ENCODE measurements around the gene GHRH. TPM values are rescaled to one million over a fixed set of nuclear protein-coding genes. Genes with fewer than 3 reads are reported as not detected.

The GHRH gene
- total and polyA plus RNA-seq, 2 of the 4 experiments (the other 2 are of a cell fraction), result not detected

DNA sequence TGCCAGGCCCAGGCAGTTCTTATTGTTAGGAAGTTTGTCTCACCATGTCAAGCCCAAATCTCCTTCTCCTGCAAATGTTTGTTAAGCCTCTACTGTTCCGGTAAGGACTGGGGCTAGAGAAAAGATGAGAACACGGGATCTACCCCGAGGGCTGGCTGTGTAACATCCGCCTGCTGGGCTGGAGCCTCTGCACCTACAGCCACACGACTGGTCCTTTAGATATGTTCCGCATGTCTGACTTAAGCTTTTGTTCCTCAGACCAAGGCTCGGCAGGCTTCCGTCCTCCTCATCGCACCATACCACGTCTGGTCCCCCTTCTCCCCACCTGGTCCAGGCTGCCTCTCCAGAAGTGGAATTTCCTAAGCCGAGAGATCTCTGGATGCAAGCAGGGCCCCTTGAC lies 2.6 kb downstream of the GHRH start:
- no peak overlapping the region for H3K9ac ChIP-seq (ENCODE audit: low read depth, low read length)
- H4K5ac ChIP-seq (ENCODE audit: low read depth, low read length), result no peak overlapping the region
- H3K4me3 ChIP-seq (ENCODE audit: insufficient read depth, low read depth, low read length), result no peak overlapping the region
- intact Hi-C loops (cut with micrococcal nuclease), result no loop called here
- WGBS, 2 experiments (ENCODE audit: extremely low coverage in 2 of 2, insufficient read length in 1 of 2), result 72% methylated on average over 8 of the region's 11 CpGs; no CpG with 5 or more reads in 1 of the 2 experiments
- no peaks in the 10 kb centered on the region for H4K20me1 ChIP-seq (ENCODE audit: insufficient read depth, low read length)
- H3K79me1 ChIP-seq (ENCODE audit: low read depth in 1 of 2, low read length in 2 of 2), result no peaks in the 10 kb centered on the region
- H4K8ac ChIP-seq (ENCODE audit: low read depth in 2 of 2, low read length in 2 of 2), result no peak overlapping the region
- POLR2A ChIA-PET (ENCODE audit: unreplicated experiment), result no interaction called here
- peaks cover 57% of the 10 kb centered on the region for H3K27me3 ChIP-seq (ENCODE audit: control insufficient read depth, insufficient read depth, low read length)
- ATAC-seq (ENCODE audit: low read depth), result no peak
- H3K27ac ChIP-seq (ENCODE audit: insufficient read depth, low read length), result no peak overlapping the region
- no peak overlapping the region for H4K91ac ChIP-seq (ENCODE audit: insufficient read depth, low read depth, low read length)
- H2BK15ac ChIP-seq (ENCODE audit: low read depth, low read length), result no peak overlapping the region
- H3K4ac ChIP-seq (ENCODE audit: low read depth, low read length), result no peak overlapping the region
- no peak overlapping the region for H3K18ac ChIP-seq (ENCODE audit: low read depth, low read length)
- TF ChIP-seq BHLHE40 (IDR thresholded peaks at IDR 0.05; ENCODE audit: low read depth, low read length) (no peak), RAD21 (IDR thresholded peaks at IDR 0.05; ENCODE audit: low read length) (no peak), RFX5 (IDR thresholded peaks at IDR 0.05; ENCODE audit: low read depth, low read length) (no peak), RCOR1 (IDR thresholded peaks at IDR 0.05; ENCODE audit: insufficient replicate concordance, low read length) (no peak), NFE2L2 (IDR thresholded peaks at IDR 0.05; ENCODE audit: low read depth, low read length) (no peak), SMC3 (IDR thresholded peaks at IDR 0.05; ENCODE audit: low read depth, low read length) (no peak), CHD1 (IDR thresholded peaks at IDR 0.05; ENCODE audit: low read depth, low read length) (no peak), FOS (IDR thresholded peaks at IDR 0.05; ENCODE audit: low read depth, low read length) (no peak), MAFK (IDR thresholded peaks at IDR 0.05; ENCODE audit: low read depth, low read length) (no peak)
- TF ChIP-seq, protein P1, sequence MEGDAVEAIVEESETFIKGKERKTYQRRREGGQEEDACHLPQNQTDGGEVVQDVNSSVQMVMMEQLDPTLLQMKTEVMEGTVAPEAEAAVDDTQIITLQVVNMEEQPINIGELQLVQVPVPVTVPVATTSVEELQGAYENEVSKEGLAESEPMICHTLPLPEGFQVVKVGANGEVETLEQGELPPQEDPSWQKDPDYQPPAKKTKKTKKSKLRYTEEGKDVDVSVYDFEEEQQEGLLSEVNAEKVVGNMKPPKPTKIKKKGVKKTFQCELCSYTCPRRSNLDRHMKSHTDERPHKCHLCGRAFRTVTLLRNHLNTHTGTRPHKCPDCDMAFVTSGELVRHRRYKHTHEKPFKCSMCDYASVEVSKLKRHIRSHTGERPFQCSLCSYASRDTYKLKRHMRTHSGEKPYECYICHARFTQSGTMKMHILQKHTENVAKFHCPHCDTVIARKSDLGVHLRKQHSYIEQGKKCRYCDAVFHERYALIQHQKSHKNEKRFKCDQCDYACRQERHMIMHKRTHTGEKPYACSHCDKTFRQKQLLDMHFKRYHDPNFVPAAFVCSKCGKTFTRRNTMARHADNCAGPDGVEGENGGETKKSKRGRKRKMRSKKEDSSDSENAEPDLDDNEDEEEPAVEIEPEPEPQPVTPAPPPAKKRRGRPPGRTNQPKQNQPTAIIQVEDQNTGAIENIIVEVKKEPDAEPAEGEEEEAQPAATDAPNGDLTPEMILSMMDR (conservative IDR thresholded peaks at IDR 0.05; ENCODE audit: low read depth, low read length), result no peak
- H3K56ac ChIP-seq (ENCODE audit: extremely low read depth, insufficient read depth, low read length), result no peak overlapping the region
- no peak overlapping the region for H2BK120ac ChIP-seq (ENCODE audit: low read depth, low read length)
- peaks cover 6% of the 10 kb centered on the region for H3K9me3 ChIP-seq (ENCODE audit: control insufficient read depth, insufficient read depth, low read length)
- H2AK9ac ChIP-seq (replicated peaks; ENCODE audit: low read depth, low read length, poor library complexity), result no peak overlapping the region
- no peak overlapping the region for H2AFZ ChIP-seq (replicated peaks; ENCODE audit: low read length, poor library complexity)
- in situ Hi-C loops (cut with MboI; ENCODE audit: low sequenced_read_pairs), result loop anchor here (25.0 kb wide), 1 partner anchor 1128 kb away; no protein-coding TSS in a partner anchor
- H3K14ac ChIP-seq (replicated peaks; ENCODE audit: low read depth, low read length), result no peak overlapping the region
- dilution Hi-C loops (cut with HindIII; ENCODE audit: low sequenced_read_pairs, unreplicated experiment), result no loop called here
- H3K4me1 ChIP-seq (ENCODE audit: control insufficient read depth, insufficient read depth, low read length), result no peaks in the 10 kb centered on the region
- H2BK20ac ChIP-seq (ENCODE audit: low read depth, low read length), result no peak overlapping the region
- H2AK5ac ChIP-seq (ENCODE audit: low read depth, low read length), result no peak overlapping the region
- no peaks in the 10 kb centered on the region for H3K9me1 ChIP-seq (ENCODE audit: insufficient read depth, low read length)
- H3K4me2 ChIP-seq (ENCODE audit: low read depth, low read length), result no peak overlapping the region
- no TSS peak for BruUV-seq (replicated peaks)
- H2BK5ac ChIP-seq (ENCODE audit: low read depth, low read length, poor library complexity, severe bottlenecking), result no peak overlapping the region
- no peak for DNase-seq
- no peak overlapping the region for H3K23ac ChIP-seq (ENCODE audit: low read depth, low read length)
- H3K36me3 ChIP-seq (ENCODE audit: control insufficient read depth, insufficient read depth, low read length), result no peaks in the 10 kb centered on the region
- CTCF ChIA-PET, result no interaction called here

All from IMR-90 (cell line).